ENCODE measurements around the gene CAMK2G. TPM values are rescaled to one million over a fixed set of nuclear protein-coding genes. Genes with fewer than 3 reads are reported as not detected.

The CAMK2G gene
- total RNA-seq, 1 experiment from 2014 or later, result 41.4 TPM

DNA sequence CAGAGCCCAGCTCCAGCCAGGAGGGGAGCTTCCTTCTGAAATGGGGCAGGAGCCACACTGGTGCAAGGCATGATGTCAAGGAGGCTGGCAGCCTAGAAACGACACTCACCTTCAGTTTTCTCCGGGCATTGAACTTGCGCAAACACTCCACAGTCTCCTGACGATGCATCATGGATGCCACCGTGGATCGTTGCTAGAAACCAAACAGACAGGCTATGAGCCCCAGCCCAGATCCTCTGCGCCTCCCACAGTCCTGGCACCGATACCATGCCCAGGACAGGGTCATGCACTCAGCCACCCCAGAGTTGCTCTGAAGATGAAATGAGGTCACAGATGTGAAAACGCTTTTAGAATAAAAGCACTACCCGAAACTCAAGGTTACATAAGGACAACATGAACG, 32.0 kb downstream of the CAMK2G start:
- Histone ChIP-seq H3K4me3 (ENCODE audit: low read depth in 2 of 2, low read length in 2 of 2) (no peak overlapping the region), H3K27me3 (ENCODE audit: control insufficient read depth, insufficient read depth, low read length) (no peaks in the 10 kb centered on the region), H3K36me3 (ENCODE audit: control insufficient read depth, insufficient read depth, low read length) (peaks cover 5% of the 10 kb centered on the region; the same call in 1 of the 2 replicates), H3K4me1 (ENCODE audit: control insufficient read depth, insufficient read depth, low read length) (no peaks in the 10 kb centered on the region), H3K9me3 (ENCODE audit: control insufficient read depth, insufficient read depth, low read depth, low read length) (no peaks in the 10 kb centered on the region), H3K27ac (ENCODE audit: low read length) (no peak overlapping the region)
- CTCF ChIA-PET, result no interaction called here
- no peak for ATAC-seq
- intact Hi-C loops (cut with micrococcal nuclease; ENCODE audit: unreplicated experiment) (no loop called here), in situ Hi-C loops (cut with HindIII; ENCODE audit: low pct_unique_long_range_greater_than_20kb, low sequenced_read_pairs) (no loop called here)
- POLR2A ChIA-PET, result no interaction called here
- BruUV-seq (replicated peaks), result no TSS peak
- no peak for DNase-seq (ENCODE audit: low read depth, low spot score)
- TF ChIP-seq TCF7L2 (IDR thresholded peaks at IDR 0.05; ENCODE audit: low read depth, low read length), result no peak
- no peak for TF ChIP-seq POLR2AphosphoS5 (IDR thresholded peaks at IDR 0.05; ENCODE audit: low read depth, low read length)
- TF ChIP-seq SIN3A (IDR thresholded peaks at IDR 0.05; ENCODE audit: borderline replicate concordance, insufficient read depth, low read depth, low read length), result no peak

DNA sequence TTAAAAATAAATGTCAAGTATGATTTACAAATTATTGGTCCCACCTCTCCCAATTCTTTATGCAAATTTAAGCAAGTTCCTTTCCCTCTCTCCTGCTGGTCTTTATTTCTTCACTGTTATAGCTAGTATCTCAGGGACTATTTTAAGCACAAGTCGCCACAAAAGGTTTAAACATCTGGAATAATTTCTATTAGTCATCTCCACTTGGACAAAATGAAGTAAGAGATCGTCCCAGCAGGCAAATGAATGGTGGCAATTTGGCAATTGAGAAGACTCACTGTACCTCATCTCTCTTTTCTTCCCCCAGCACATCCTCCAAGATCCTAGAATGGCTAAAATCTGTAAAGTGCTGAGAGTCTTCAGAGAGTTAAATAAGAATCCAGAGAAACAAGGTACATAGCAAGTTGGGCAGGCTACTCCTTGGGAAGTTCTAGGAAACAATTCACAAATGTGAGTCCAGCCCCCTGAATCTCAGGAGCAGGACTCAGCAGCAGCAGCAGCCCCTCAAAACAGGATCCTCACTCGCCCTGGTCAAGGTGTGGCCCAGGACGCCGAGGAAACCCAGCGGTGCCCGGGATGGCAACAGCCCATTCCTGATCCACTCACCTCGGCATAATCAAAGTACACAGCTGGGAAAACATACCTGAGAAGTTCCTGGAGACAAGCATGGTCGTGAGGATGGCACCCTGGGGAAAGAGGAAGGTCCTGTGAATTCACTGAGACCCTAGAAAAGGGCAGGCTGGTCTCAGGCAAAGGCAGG, 32.6 kb downstream of the CAMK2G start:
- POLR2A ChIA-PET, result no interaction called here
- no peaks in the 10 kb centered on the region for H3K27me3 ChIP-seq (ENCODE audit: control insufficient read depth, insufficient read depth, low read length)
- H3K27ac ChIP-seq (ENCODE audit: low read length), result no peak overlapping the region
- ATAC-seq (no peak), DNase-seq (ENCODE audit: low read depth, low spot score) (no peak)
- in situ Hi-C loops (cut with HindIII; ENCODE audit: low pct_unique_long_range_greater_than_20kb, low sequenced_read_pairs) (no loop called here), intact Hi-C loops (cut with micrococcal nuclease; ENCODE audit: unreplicated experiment) (no loop called here)
- CTCF ChIA-PET, result no interaction called here
- H3K4me3 ChIP-seq (ENCODE audit: low read depth in 2 of 2, low read length in 2 of 2), result no peak overlapping the region
- H3K36me3 ChIP-seq (ENCODE audit: control insufficient read depth, insufficient read depth, low read length), result no peaks in the 10 kb centered on the region; the same call in 1 of the 2 replicates
- no peaks in the 10 kb centered on the region for H3K4me1 ChIP-seq (ENCODE audit: control insufficient read depth, insufficient read depth, low read length)
- no peak for TF ChIP-seq TCF7L2 (IDR thresholded peaks at IDR 0.05; ENCODE audit: low read depth, low read length)
- TF ChIP-seq POLR2AphosphoS5 (IDR thresholded peaks at IDR 0.05; ENCODE audit: low read depth, low read length), result no peak
- TF ChIP-seq REST (IDR thresholded peaks at IDR 0.05; ENCODE audit: insufficient read depth in 1 of 2, low read depth in 2 of 2, low read length in 1 of 2), result no peak
- TF ChIP-seq, protein P1, sequence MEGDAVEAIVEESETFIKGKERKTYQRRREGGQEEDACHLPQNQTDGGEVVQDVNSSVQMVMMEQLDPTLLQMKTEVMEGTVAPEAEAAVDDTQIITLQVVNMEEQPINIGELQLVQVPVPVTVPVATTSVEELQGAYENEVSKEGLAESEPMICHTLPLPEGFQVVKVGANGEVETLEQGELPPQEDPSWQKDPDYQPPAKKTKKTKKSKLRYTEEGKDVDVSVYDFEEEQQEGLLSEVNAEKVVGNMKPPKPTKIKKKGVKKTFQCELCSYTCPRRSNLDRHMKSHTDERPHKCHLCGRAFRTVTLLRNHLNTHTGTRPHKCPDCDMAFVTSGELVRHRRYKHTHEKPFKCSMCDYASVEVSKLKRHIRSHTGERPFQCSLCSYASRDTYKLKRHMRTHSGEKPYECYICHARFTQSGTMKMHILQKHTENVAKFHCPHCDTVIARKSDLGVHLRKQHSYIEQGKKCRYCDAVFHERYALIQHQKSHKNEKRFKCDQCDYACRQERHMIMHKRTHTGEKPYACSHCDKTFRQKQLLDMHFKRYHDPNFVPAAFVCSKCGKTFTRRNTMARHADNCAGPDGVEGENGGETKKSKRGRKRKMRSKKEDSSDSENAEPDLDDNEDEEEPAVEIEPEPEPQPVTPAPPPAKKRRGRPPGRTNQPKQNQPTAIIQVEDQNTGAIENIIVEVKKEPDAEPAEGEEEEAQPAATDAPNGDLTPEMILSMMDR (IDR thresholded peaks at IDR 0.05), result no peak
- TF ChIP-seq SIN3A (IDR thresholded peaks at IDR 0.05; ENCODE audit: borderline replicate concordance, insufficient read depth, low read depth, low read length), result no peak
- BruUV-seq (replicated peaks), result no TSS peak
- H3K9me3 ChIP-seq (ENCODE audit: control insufficient read depth, insufficient read depth, low read depth, low read length), result no peaks in the 10 kb centered on the region

GRCh38 chr10:73841061-73841421, 33.3 kb downstream of the CAMK2G start:
- Histone ChIP-seq H3K4me1 (ENCODE audit: control insufficient read depth, insufficient read depth, low read length) (no peaks in the 10 kb centered on the region), H3K27ac (ENCODE audit: low read length) (no peak overlapping the region), H3K36me3 (ENCODE audit: control insufficient read depth, insufficient read depth, low read length) (no peaks in the 10 kb centered on the region; the same call in 1 of the 2 replicates), H3K27me3 (ENCODE audit: control insufficient read depth, insufficient read depth, low read length) (no peaks in the 10 kb centered on the region), H3K4me3 (ENCODE audit: low read depth in 2 of 2, low read length in 2 of 2) (no peak overlapping the region), H3K9me3 (ENCODE audit: control insufficient read depth, insufficient read depth, low read depth, low read length) (no peaks in the 10 kb centered on the region)
- ATAC-seq, result no peak
- POLR2A ChIA-PET, result no interaction called here
- in situ Hi-C loops (cut with HindIII; ENCODE audit: low pct_unique_long_range_greater_than_20kb, low sequenced_read_pairs) (no loop called here), intact Hi-C loops (cut with micrococcal nuclease; ENCODE audit: unreplicated experiment) (no loop called here)
- BruUV-seq (replicated peaks), result no TSS peak
- TF ChIP-seq, protein P1 (IDR thresholded peaks at IDR 0.05), result no peak
- TF ChIP-seq POLR2AphosphoS5 (IDR thresholded peaks at IDR 0.05; ENCODE audit: low read depth, low read length) (no peak), TCF7L2 (IDR thresholded peaks at IDR 0.05; ENCODE audit: low read depth, low read length) (no peak), REST (IDR thresholded peaks at IDR 0.05; ENCODE audit: insufficient read depth in 1 of 2, low read depth in 2 of 2, low read length in 1 of 2) (no peak), SIN3A (IDR thresholded peaks at IDR 0.05; ENCODE audit: borderline replicate concordance, insufficient read depth, low read depth, low read length) (no peak)
- DNase-seq (ENCODE audit: low read depth, low spot score), result no peak
- CTCF ChIA-PET, result no interaction called here

Measured in Panc1 (cell line).